ENCODE measurements around the gene RAB40A. TPM values are rescaled to one million over a fixed set of nuclear protein-coding genes. Genes with fewer than 3 reads are reported as not detected.

Gene RAB40A
- polyA plus RNA-seq, 1 experiment = 0.56 TPM

- H3K27me3 ChIP-seq (ENCODE audit: control insufficient read depth, insufficient read depth, low read length) = no peaks in the 10 kb centered on the region
- H3K4me3 ChIP-seq (ENCODE audit: low read depth, low read length) = no peak overlapping the region
- ChIA-PET CTCF (interaction anchor here (0.7 kb wide), 1 partner anchor 110 kb away, joined by 3 read pairs; no protein-coding TSS in a partner anchor), POLR2A (no interaction called here)
- peak; percentile 61 for DNase-seq (ENCODE audit: low read depth)
- TF ChIP-seq CTCF (IDR thresholded peaks at IDR 0.05; ENCODE audit: insufficient read depth, low read depth, low read length) = no peak
- H3K36me3 ChIP-seq (ENCODE audit: control insufficient read depth, insufficient read depth, low read length) = no peaks in the 10 kb centered on the region
Observed at GRCh38 chrX:103453655-103454054, 65.6 kb downstream of the RAB40A start.

Other genes starting within 250 kb of the RAB40A start
- not detected in 2 replicates for gene TCEAL5, start 242.7 kb downstream of the RAB40A start, polyA plus RNA-seq (2011; rRNA removed)
- gene BEX2, start 208.5 kb downstream of the RAB40A start, polyA plus RNA-seq (2011; rRNA removed) = 1.2 and 1.8 TPM in 2 replicates
- gene TCEAL7, start 189.2 kb downstream of the RAB40A start, polyA plus RNA-seq (2011; rRNA removed) = 5.5 and 10.2 TPM in 2 replicates
- gene TCEAL9, start 163.0 kb downstream of the RAB40A start, polyA plus RNA-seq (2011; rRNA removed) = 15.7 and 53.5 TPM in 2 replicates
- gene BEX3, start 143.0 kb downstream of the RAB40A start, polyA plus RNA-seq (2011; rRNA removed) = 107 and 267 TPM in 2 replicates
- 28.6 and 44.1 TPM in 2 replicates for gene TCEAL4, start 66.0 kb upstream of the RAB40A start, polyA plus RNA-seq (2011; rRNA removed)
- 20.4 and 35.2 TPM in 2 replicates for gene TCEAL3, start 88.5 kb upstream of the RAB40A start, polyA plus RNA-seq (2011; rRNA removed)
- gene TCEAL1, start 109.5 kb upstream of the RAB40A start, polyA plus RNA-seq (2011; rRNA removed) = 30.9 and 44.5 TPM in 2 replicates
- 479 and 701 TPM in 2 replicates for gene MORF4L2, start 167.2 kb upstream of the RAB40A start, polyA plus RNA-seq (2011; rRNA removed)
- gene TMEM31, start 191.4 kb upstream of the RAB40A start, polyA plus RNA-seq (2011; rRNA removed) = 0.16 and 0.43 TPM in 2 replicates